K562 (cell line): ENCODE data around the gene LMAN2. TPM values are rescaled to one million over a fixed set of nuclear protein-coding genes. Genes with fewer than 3 reads are reported as not detected.

Experiments
- ATAC-seq: fragments of 200-7000 bp; cut with Tn5 transposase; 3 replicates; pipeline ENCODE4 v1.9.1; 2020; ENCODE audit warnings: moderate library complexity
- BruUV-seq: library from RNA; stranded (reverse); fragments of 400-500 nt; replicated peaks from 2 replicates; lab custom pipeline; 2021; lab: Mats Ljungman, UMichigan
- CTCF ChIA-PET: fragments of 300-600 bp; formaldehyde crosslinking; extraction: SDS; loops from one replicate; lab custom pipeline; 2021; ENCODE audit warnings: low intra/inter-chr PET ratio; lab: Yijun Ruan, JAX
- POLR2A ChIA-PET: fragments of 300-600, 350-650 bp; sonication (Branson Sonifier 250); formaldehyde crosslinking; extraction: SDS; loops from one replicate; lab custom pipeline; 2021; ENCODE audit warnings: antibody characterized with exemption, inconsistent platforms; lab: Yijun Ruan, JAX
- DNase-seq, 4 experiments: peaks; one replicate each; pipeline versions ENCODE4 v3.0.0 to v3.0.0-alpha.2; 2011 to 2018; ENCODE audit warnings: low spot score in 3 of 4, mixed read lengths in 3 of 4; ENCODE audit errors: extremely low read depth in 1 of 4
- FAIRE-seq: peaks from 2 replicates; lab custom pipeline; 2011; peaks lifted over from hg19 to GRCh38; lab: Jason Lieb, UNC
- H2AFZ ChIP-seq: 2 replicates; pipeline ENCODE4 v1.6.0; 2011; ENCODE audit warnings: low read depth, low read length, control low read depth, inconsistent platforms
- H3K27ac ChIP-seq: fragments of 200-600 bp; 3 replicates; pipeline ENCODE4 v1.8.0; 2011; ENCODE audit warnings: low read depth, mild to moderate bottlenecking, control low read depth, inconsistent platforms, low read length, moderate library complexity, mixed read lengths; ENCODE audit errors: extremely low read depth
- H3K27me3 ChIP-seq, 2 experiments: fragments of 300-600 bp in 1 of 2; 2 replicates in 1 of 2; 3 replicates in 1 of 2; pipeline versions ENCODE4 v1.6.0 to v1.8.0; 2011; ENCODE audit warnings: inconsistent platforms in 2 of 2, low read length in 2 of 2, mild to moderate bottlenecking in 1 of 2, mixed read lengths in 1 of 2, moderate library complexity in 1 of 2; ENCODE audit not compliant: control insufficient read depth in 2 of 2, insufficient read depth in 2 of 2
- H3K36me3 ChIP-seq: fragments of 300-600 bp; 3 replicates; pipeline ENCODE4 v1.8.0; 2011; ENCODE audit warnings: mild to moderate bottlenecking, low read length, inconsistent platforms; ENCODE audit not compliant: control insufficient read depth, insufficient read depth
- H3K4me1 ChIP-seq, 2 experiments: fragments of 200-600 bp in 1 of 2; replicated peaks in 1 of 2; 2 replicates in 1 of 2; 3 replicates in 1 of 2; pipeline versions ENCODE4 v1.5.1 to v1.8.0; 2011; ENCODE audit warnings: inconsistent platforms in 2 of 2, low read length in 2 of 2, mild to moderate bottlenecking in 1 of 2, mixed read lengths in 1 of 2, moderate library complexity in 1 of 2; ENCODE audit not compliant: control insufficient read depth in 2 of 2, insufficient read depth in 2 of 2
- H3K4me2 ChIP-seq: 2 replicates; pipeline ENCODE4 v1.6.1; 2011; ENCODE audit warnings: low read length, control low read depth, inconsistent platforms, mixed read lengths; ENCODE audit not compliant: insufficient read depth
- H3K4me3 ChIP-seq: fragments of 200-600 bp; sonication (generic), shearing (Covaris generic); 2 replicates; pipeline ENCODE4 v1.5.1; 2016; ENCODE audit warnings: control low read depth, inconsistent platforms
- H3K79me2 ChIP-seq: fragments of 200-600 bp; 3 replicates; pipeline ENCODE4 v1.8.0; 2011; ENCODE audit warnings: low read length, inconsistent platforms; ENCODE audit not compliant: control insufficient read depth, insufficient read depth
- H3K9ac ChIP-seq, 2 experiments: 2 replicates each; pipeline versions ENCODE4 v1.6.0 to v1.6.1; 2011; ENCODE audit warnings: low read depth in 2 of 2, low read length in 2 of 2, control low read depth in 1 of 2, inconsistent platforms in 1 of 2, mild to moderate bottlenecking in 1 of 2, mixed read lengths in 1 of 2; ENCODE audit not compliant: insufficient read depth in 1 of 2
- H3K9me1 ChIP-seq: one replicate; pipeline ENCODE4 v1.6.0; 2011; ENCODE audit warnings: inconsistent platforms, mild to moderate bottlenecking, low read length, moderate library complexity; ENCODE audit not compliant: control insufficient read depth, insufficient read depth
- H3K9me3 ChIP-seq: replicated peaks from 2 replicates; pipeline ENCODE4 v1.5.1; 2011; ENCODE audit warnings: low read depth, low read length, inconsistent platforms; ENCODE audit not compliant: control insufficient read depth, insufficient read depth
- H4K20me1 ChIP-seq: replicated peaks from 2 replicates; pipeline ENCODE4 v1.6.1; 2011; ENCODE audit warnings: low read length, inconsistent platforms, mixed read lengths; ENCODE audit not compliant: control insufficient read depth, insufficient read depth
- POLR2G ChIP-seq: fragments of 200-400 bp; formaldehyde crosslinking; IDR thresholded peaks from 2 replicates; pipeline ENCODE4 v1.6.1; 2017; ENCODE audit warnings: low read depth, mild to moderate bottlenecking, antibody characterized with exemption, low read length, moderate library complexity
- ZC3H11A ChIP-seq: IDR thresholded peaks from 2 replicates; pipeline ENCODE4 v1.6.1; 2012; ENCODE audit warnings: low read depth, low read length, improper control_type of control experiment
- ZNF277 ChIP-seq: fragments of 250-450 bp; sonication (Bioruptor Pico); IDR thresholded peaks from 2 replicates; pipeline ENCODE4 v1.8.0; 2022; ENCODE audit warnings: inconsistent platforms, mild to moderate bottlenecking, moderate library complexity, borderline replicate concordance
- ZNF740 ChIP-seq, 3 experiments: fragments of 200-800 bp in 1 of 3; sonication (Bioruptor generic) in 1 of 3; sonication (generic) in 1 of 3; formaldehyde crosslinking in 1 of 3; IDR thresholded peaks; 2 replicates each; pipeline versions ENCODE4 v1.6.1 to v1.8.0; 2016 to 2022; ENCODE audit warnings: mild to moderate bottlenecking in 2 of 3, missing compliant biosample characterization in 2 of 3, missing genetic modification characterization in 2 of 3, missing genetic modification reagents in 1 of 3
- ZNF79 ChIP-seq: fragments of 250-450 bp; sonication (Bioruptor Pico); IDR thresholded peaks from 2 replicates; pipeline ENCODE4 v1.4.0; 2020; ENCODE audit warnings: low read depth, mild to moderate bottlenecking, moderate library complexity
- WGBS: fragments of 100-300 bp; shearing (Covaris generic); methylation state at CpG from one replicate; pipeline ENCODE4 v1.1.6; 2016; ENCODE audit warnings: low coverage, mixed read lengths; ENCODE audit not compliant: insufficient coverage; ENCODE audit errors: missing lambda C conversion rate; 5-methylcytosine and 5-hydroxymethylcytosine counted together
- in situ Hi-C: fragments of 300-500 bp; cut with MboI; formaldehyde crosslinking; loops from 4 replicates; pipeline ENCODE4 v1.15.0; 2018; ENCODE audit warnings: inconsistent platforms, mixed read lengths
- intact Hi-C: fragments of 100-400 bp; cut with micrococcal nuclease; formaldehyde crosslinking; loops from 2 replicates; pipeline ENCODE4 v1.14.2; 2022
- polyA plus RNA-seq, 8 experiments: library from polyadenylated mRNA; depleted of rRNA in 4 of 8; stranded (reverse) in 5 of 8; unstranded in 3 of 8; fragments of >200 nt; fragmentation: Nextera tagmentation in 2 of 8; fragmentation: Illumina TruSeq in 1 of 8; extraction: Ambion mirVana in 2 of 8; extraction: Trizol in 1 of 8; gene quantifications; 2 replicates each; pipeline versions ENCODE4 v1.2.1 to v1.2.3, GENCODE V29; 2011 to 2014; ENCODE audit warnings: inconsistent platforms in 1 of 8, missing spikeins in 1 of 8
- total RNA-seq, 7 experiments: library from RNA; depleted of rRNA in 6 of 7; stranded (reverse); fragments of >200 nt in 6 of 7; fragmentation: Illumina TruSeq in 2 of 7; extraction: Trizol in 2 of 7; gene quantifications; 2 replicates each; pipeline versions ENCODE4 v1.2.1 to v1.2.3, GENCODE V29; 2011 to 2021; ENCODE audit warnings: low replicate concordance in 1 of 7

Gene LMAN2
- total and polyA plus RNA-seq, 9 of the 15 experiments (the other 6 are each of a cell fraction or from before 2014, with no cell fraction given): 2.7 to 254 (median 136) TPM

- 86% methylated on average over 26 of the region's 28 CpGs for WGBS
- H3K9ac ChIP-seq: no peak overlapping the region
- H3K9me3 ChIP-seq: no peaks in the 10 kb centered on the region
- H3K27me3 ChIP-seq: no peaks in the 10 kb centered on the region
- H3K27ac ChIP-seq: no peak overlapping the region
- ChIA-PET CTCF (interaction anchor here (0.6 kb wide), 1 partner anchor 762 kb away, joined by 4 read pairs; no protein-coding TSS in a partner anchor), POLR2A (interaction anchor here (0.9 to 1.1 kb wide), 4 partner anchors 12 to 24 kb away, joined by 3 to 4 read pairs (median 3); partner anchors contain the start of gene LMAN2)
- FAIRE-seq: no peak
- H3K9me1 ChIP-seq: no peaks in the 10 kb centered on the region
- H3K79me2 ChIP-seq: no peaks in the 10 kb centered on the region
- peaks cover 0 to 7% of the 10 kb centered on the region in 2 experiments; a peak in 1 of 5 replicates for H3K4me1 ChIP-seq
- H3K4me2 ChIP-seq: no peak overlapping the region
- H3K4me3 ChIP-seq: no peak overlapping the region
- intact Hi-C loops (no loop called here), in situ Hi-C loops (no loop called here)
- TF ChIP-seq POLR2G (peak; percentile 42; the same call in 1 of the 2 replicates), ZNF740 (CRISPR knock-in tag; IDR thresholded peaks at IDR 0.05) (no peak), ZNF740 (tag; IDR thresholded peaks at IDR 0.05) (no peak), ZC3H11A (no peak), ZNF277 (CRISPR knock-in tag) (no peak), ZNF79 (CRISPR knock-in tag) (no peak)
- no peak overlapping the region for H2AFZ ChIP-seq
- no peak for DNase-seq
- H4K20me1 ChIP-seq: no peaks in the 10 kb centered on the region
- H3K36me3 ChIP-seq: peaks cover 47% of the 10 kb centered on the region; the same call in 2 of the 3 replicates
- no peak for ATAC-seq
- BruUV-seq: no TSS peak
Measured at GRCh38 chr5:177327539-177328522, 23.6 kb downstream of the LMAN2 start.
